AG04450 (cell line): ENCODE measurements around the gene IQCH. TPM values are rescaled to one million over a fixed set of nuclear protein-coding genes. Genes with fewer than 3 reads are reported as not detected.

Experiments used
- CTCF ChIA-PET: fragments of 300-600, 350-600 bp; formaldehyde crosslinking; extraction: SDS; loops from one replicate; lab custom pipeline; 2022; ENCODE audit warnings: antibody characterized with exemption, inconsistent platforms; lab: Charles Lee
- POLR2A ChIA-PET: fragments of 350-600 bp; formaldehyde crosslinking; extraction: SDS; loops from one replicate; lab custom pipeline; 2021; ENCODE audit warnings: antibody characterized with exemption, inconsistent platforms; lab: Yijun Ruan, JAX
- DNase-seq: peaks from one replicate; pipeline ENCODE4 v3.0.0-alpha.2; 2011; ENCODE audit warnings: low read depth, low spot score
- H3K27ac ChIP-seq: one replicate; pipeline ENCODE4 v1.5.1; 2012; ENCODE audit warnings: low read depth, low read length, control low read depth
- H3K27me3 ChIP-seq: one replicate; pipeline ENCODE4 v1.6.0; 2012; ENCODE audit warnings: low read length; ENCODE audit not compliant: control insufficient read depth, insufficient read depth
- H3K4me3 ChIP-seq: 2 replicates; pipeline ENCODE4 v1.5.1; 2011; ENCODE audit warnings: mild to moderate bottlenecking, low read depth, low read length, control low read depth
- H3K9me3 ChIP-seq: 2 replicates; pipeline ENCODE4 v1.5.1; 2012; ENCODE audit warnings: low read length; ENCODE audit not compliant: control insufficient read depth, insufficient read depth
- CTCF ChIP-seq: IDR thresholded peaks from 2 replicates; pipeline ENCODE4 v1.5.1; 2011; ENCODE audit warnings: low read depth, low read length, control low read depth, inconsistent platforms
- polyA plus RNA-seq: library from polyadenylated mRNA; depleted of rRNA; stranded (reverse); fragments of >200 nt; gene quantifications from 2 replicates; pipeline ENCODE4 v1.2.3, GENCODE V29; 2011

The IQCH gene
- polyA plus RNA-seq, 1 experiment, result 0.95 TPM

DNA sequence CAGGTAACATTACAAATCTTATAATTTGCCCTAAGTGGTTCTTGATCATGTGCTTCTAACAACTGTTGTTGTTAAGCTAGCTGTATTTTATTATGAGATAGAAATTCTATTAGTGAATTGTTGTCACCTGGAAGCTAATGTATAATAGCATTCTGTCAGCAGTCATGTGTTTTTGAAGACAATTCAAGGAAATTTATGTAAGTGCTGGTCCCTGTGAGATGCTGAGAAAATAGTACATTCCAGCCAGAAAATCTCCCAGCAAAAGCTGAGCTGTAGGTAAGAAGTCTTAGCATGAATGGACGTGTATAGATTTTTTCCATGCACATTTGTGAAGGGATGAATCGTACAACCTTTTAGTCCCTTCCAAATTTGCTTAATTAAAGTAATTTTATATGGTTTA, 146.3 kb downstream of the IQCH start:
- POLR2A ChIA-PET, result no interaction called here
- CTCF ChIA-PET, result interaction anchor here (1.4 kb wide), 1 partner anchor 32 kb away, joined by 3 read pairs; no protein-coding TSS in a partner anchor
- no peak for TF ChIP-seq CTCF
- Histone ChIP-seq H3K9me3 (no peaks in the 10 kb centered on the region), H3K27me3 (peaks cover 8% of the 10 kb centered on the region), H3K4me3 (no peak overlapping the region), H3K27ac (no peak overlapping the region)
- DNase-seq, result no peak

- H3K4me3 ChIP-seq, result no peak overlapping the region
- H3K9me3 ChIP-seq, result no peaks in the 10 kb centered on the region
- peaks cover 8% of the 10 kb centered on the region for H3K27me3 ChIP-seq
- DNase-seq, result no peak
- POLR2A ChIA-PET, result no interaction called here
- no peak for TF ChIP-seq CTCF
- no peak overlapping the region for H3K27ac ChIP-seq
- CTCF ChIA-PET, result interaction anchor here (1.4 kb wide), 1 partner anchor 32 kb away, joined by 3 read pairs; no protein-coding TSS in a partner anchor
These were observed 146.8 kb downstream of the IQCH start for GRCh38 chr15:67401336-67401735.

- CTCF ChIA-PET, result interaction anchor here (1.1 kb wide), 1 partner anchor 30 kb away, joined by 3 read pairs; no protein-coding TSS in a partner anchor
- H3K4me3 ChIP-seq, result no peak overlapping the region
- H3K9me3 ChIP-seq, result no peaks in the 10 kb centered on the region
- TF ChIP-seq CTCF, result no peak
- no peak for DNase-seq
- POLR2A ChIA-PET, result no interaction called here
- H3K27me3 ChIP-seq, result peaks cover 8% of the 10 kb centered on the region
- H3K27ac ChIP-seq, result no peak overlapping the region
These were observed 149.0 kb downstream of the IQCH start for GRCh38 chr15:67403428-67404154.

- peak; percentile 11 for DNase-seq
- no peak overlapping the region for H3K27ac ChIP-seq
- POLR2A ChIA-PET, result no interaction called here
- CTCF ChIA-PET, result interaction anchor here (0.6 kb wide), 1 partner anchor 101 kb away, joined by 3 read pairs; no protein-coding TSS in a partner anchor
- no peak overlapping the region for H3K4me3 ChIP-seq
- TF ChIP-seq CTCF, result no peak
- no peaks in the 10 kb centered on the region for H3K9me3 ChIP-seq
- H3K27me3 ChIP-seq, result peaks cover 4% of the 10 kb centered on the region
These were observed 150.9 kb downstream of the IQCH start for GRCh38 chr15:67405208-67406191.
